HG02938 (cell line): ENCODE data around the gene CCSER2.
A peak's percentile ranks its signal among the peaks of the same experiment; 100 is the strongest.
"Not testable (repeated sequence)": the region's sequence is repeated elsewhere in the genome, so short reads cannot be mapped to it uniquely, and the experiment has no call there.

ENCODE experiments used
- ATAC-seq: cut with Tn5 transposase; IDR thresholded peaks from one replicate; pipeline ENCODE4 v1.9.1; 2021; ENCODE audit warnings: mild to moderate bottlenecking, moderate library complexity; ENCODE audit not compliant: unreplicated experiment

Gene CCSER2, protein sequence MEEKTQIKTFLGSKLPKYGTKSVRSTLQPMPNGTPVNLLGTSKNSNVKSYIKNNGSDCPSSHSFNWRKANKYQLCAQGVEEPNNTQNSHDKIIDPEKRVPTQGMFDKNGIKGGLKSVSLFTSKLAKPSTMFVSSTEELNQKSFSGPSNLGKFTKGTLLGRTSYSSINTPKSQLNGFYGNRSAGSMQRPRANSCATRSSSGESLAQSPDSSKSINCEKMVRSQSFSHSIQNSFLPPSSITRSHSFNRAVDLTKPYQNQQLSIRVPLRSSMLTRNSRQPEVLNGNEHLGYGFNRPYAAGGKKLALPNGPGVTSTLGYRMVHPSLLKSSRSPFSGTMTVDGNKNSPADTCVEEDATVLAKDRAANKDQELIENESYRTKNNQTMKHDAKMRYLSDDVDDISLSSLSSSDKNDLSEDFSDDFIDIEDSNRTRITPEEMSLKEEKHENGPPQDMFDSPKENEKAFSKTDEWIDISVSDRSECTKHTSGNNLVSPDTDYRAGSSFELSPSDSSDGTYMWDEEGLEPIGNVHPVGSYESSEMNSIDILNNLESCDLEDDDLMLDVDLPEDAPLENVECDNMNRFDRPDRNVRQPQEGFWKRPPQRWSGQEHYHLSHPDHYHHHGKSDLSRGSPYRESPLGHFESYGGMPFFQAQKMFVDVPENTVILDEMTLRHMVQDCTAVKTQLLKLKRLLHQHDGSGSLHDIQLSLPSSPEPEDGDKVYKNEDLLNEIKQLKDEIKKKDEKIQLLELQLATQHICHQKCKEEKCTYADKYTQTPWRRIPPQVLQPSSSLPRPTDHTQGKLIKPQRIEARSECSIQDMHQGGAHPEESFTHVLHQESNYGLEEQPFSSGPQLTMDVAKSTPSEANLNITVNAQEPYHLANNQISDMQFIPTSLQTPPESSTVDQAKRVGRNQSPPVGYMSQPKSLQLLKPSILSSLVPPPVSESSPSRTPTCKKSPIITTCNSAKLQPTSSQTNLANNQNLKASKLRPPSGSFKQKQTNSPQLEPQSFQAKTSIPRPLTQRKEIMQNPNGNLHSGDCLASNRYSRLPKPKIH

DNA sequence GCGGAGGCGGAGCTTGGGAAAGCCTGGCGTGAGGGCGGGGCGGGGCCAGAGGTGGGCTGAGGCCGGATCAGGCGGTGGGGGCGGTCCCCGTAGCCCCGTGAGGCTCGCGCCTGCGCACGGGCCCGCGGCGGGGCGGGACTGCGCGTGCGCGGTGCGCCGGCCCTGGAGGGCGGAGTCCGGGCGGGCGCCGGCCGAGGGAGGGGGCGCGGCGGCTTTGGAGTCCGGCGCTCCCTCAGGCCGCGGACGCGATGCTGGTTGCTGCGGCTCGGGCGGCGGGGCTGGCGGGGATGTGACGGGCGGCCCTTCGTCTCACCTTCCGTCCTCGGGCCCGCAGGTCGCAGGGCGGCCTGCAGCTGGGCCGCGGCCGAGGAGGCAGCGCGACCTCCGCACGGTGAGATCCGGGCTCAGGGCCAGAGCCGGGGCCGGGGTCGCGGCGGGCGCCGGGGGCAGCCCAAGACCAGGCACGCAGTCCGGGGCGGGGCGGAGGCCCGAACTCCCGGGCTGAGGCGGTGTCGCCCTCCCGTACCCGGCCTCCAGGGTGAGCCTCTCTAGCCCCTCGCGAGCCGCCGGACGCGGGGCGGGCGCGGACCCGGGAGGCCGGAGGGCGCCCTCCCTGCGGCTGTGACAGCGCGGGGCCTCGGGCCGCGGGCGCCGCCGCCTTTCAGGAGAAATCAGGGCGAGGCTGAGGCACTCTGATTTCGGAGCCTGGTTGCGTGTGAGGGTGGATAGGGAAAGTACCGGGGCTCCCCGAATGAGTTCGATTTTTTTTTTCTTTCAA lies at the start of gene CCSER2:
Gene CCSER2, plus strand, starts transcription at position 172 of the 778 bp plus-strand sequence. CDS start 42,464 bp downstream, outside the sequence.
- ATAC-seq: peak; percentile 49

DNA sequence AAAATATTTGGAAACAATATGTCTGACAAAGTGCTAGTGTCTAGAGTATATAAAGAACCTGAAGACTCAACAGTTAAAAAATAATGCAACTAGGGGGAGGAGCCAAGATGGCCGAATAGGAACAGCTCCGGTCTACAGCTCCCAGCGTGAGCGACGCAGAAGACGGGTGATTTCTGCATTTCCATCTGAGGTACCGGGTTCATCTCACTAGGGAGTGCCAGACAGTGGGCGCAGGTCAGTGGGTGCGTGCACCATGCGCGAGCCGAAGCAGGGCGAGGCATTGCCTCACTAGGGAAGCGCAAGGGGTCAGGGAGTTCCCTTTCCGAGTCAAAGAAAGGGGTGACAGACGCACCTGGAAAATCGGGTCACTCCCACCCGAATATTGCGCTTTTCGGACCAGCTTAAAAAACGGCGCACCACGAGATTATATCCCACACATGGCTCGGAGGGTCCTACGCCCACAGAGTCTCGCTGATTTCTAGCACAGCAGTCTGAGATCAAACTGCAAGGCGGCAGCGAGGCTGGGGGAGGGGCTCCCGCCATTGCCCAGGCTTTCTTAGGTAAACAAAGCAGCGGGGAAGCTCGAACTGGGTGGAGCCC lies 48.4 kb upstream of the CCSER2 start:
- not testable (repeated sequence) for ATAC-seq

DNA sequence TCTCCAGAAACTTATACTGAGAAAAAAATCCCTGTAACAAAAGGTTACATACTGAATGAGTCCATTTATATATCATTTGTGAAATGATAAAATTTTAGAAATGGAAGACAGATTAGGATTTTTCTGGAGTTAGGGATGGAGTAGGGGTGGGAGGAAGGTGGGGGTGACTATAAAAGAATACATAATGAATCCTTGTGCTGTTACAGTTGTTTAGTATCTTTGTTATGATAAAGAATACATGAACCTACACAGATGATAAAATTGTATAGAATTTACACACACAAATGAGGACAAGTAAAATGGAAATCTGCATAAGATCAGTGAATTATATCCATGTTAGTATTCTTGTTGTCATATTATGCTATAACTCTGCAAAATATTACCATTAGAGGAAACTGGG lies 41.7 kb upstream of the CCSER2 start:
- ATAC-seq: no peak

DNA sequence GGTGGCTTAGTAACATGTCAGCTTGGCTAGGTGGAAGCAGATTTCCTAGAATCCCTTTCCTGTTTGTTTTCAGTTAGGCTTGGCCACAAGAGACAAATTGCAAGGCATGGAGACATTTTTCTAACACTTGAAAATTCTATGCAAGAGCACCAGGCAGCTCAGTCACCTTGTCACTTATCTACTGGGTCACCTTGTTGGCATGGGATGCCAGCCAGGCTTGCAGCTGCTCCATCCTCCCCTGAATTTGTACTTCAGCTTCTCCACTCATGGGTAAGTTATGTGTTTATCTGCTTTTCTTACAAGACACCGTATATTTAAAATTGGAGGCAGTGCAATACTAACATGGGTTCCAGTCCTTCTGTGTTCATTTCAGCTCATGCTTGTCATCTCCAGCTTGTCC lies 40.2 kb upstream of the CCSER2 start:
- no peak for ATAC-seq

DNA sequence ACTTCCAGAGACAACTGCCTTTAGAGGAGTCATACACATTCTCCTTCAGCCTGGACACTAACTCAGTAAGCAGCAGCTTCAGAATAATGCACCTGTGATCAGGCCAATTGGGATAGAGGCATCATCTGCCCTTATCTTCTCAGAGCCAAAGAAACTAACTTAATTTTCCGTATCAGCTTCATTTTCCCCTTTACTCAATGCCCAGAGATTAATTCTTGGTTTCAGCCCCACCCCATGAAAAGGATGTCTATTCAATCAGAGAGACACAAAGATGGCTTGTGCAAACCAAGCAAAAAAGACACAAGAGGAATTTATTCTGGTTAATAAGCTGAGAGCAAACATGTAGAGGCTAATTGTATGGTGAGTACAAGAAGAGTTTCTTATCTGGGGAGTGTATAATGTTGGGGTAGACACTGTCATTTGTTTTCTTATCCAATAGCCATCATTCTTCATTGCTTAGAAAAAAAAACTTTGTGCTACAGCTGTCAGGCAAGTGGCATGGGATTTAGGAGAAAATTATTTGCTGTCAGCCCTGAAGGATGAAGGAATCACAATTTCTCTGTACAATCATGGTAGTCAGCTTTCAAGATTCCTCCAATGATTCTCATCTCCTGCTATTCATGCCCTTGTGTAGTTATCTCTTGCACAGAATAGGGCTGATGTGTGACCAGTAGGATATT lies 38.7 kb upstream of the CCSER2 start:
- no peak for ATAC-seq

DNA sequence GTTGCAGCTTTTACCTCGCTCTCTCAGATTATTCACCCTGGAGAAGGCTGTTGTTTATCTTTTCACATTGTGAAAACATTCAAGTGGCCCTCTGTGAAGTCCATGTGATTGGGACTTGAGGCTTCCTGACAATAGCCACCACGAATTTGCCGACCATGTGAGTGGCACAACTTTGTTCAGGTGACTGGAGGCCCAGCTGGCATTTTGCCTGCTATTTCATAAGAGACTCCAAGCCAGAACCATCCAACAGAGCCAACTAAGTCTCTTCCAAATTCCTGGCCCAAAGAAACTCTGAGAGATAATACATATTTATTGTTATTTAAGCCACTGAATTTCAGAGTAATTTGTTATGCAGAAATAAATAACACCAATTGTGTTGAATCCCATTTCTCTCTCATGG lies 38.2 kb upstream of the CCSER2 start:
- ATAC-seq: no peak

DNA sequence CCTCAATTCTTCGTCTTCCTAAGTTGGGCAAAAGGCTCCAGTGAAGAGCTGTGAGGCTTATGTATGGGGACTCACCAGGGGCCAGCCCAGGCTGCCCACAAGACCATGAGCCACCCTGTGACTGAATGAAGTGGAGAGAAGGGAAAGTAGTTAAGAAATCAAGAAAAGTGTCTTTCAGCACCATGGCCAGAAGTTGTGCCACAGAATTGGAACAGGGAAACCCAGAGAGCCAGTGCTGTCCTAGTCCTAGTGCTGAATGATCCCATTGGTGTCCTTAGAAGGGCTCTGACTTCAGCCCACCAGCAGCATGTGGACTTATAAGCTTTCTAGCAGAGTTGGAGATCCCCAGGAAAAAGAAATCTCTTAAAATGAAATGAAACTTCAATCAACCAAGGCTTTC lies 37.0 kb upstream of the CCSER2 start:
- ATAC-seq: no peak

DNA sequence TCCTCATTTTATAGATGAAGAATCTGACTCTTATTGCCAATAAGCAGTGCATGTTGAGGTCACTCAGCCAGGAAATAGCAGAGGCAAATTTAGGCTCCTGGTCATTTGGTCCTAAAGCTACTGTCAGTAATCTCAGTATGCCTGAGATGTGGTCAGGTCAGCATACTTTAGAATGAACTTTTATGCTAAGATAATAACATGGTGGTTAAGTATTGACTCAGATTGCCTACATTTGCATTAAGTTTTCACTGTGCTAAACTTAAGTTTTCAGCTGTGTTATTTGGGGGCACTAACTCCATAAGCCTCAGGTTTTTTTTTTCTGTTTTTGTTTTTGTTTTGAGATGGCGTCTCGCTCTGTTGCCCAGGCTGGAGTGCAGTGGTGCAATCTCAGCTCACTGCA lies 35.9 kb upstream of the CCSER2 start:
- no peak for ATAC-seq

DNA sequence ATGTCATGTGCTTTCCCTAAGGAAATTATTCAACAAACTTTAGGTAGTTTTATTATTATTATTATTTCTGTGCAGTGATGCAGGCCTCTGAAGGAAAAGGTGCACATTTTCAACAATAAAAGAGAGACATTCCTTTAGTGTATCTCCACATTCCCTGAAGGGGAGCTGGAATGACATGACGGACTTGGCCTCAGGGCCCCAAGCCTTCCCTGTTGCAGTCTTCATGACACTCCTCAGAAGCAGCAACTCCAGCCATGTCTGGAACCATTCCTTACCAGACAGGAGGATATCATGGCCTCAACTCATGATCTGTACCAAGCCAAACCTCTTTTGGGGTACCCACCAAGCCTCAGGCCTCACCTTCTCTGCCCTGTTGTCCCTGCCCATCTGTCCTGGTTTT lies 35.2 kb upstream of the CCSER2 start:
- no peak for ATAC-seq

DNA sequence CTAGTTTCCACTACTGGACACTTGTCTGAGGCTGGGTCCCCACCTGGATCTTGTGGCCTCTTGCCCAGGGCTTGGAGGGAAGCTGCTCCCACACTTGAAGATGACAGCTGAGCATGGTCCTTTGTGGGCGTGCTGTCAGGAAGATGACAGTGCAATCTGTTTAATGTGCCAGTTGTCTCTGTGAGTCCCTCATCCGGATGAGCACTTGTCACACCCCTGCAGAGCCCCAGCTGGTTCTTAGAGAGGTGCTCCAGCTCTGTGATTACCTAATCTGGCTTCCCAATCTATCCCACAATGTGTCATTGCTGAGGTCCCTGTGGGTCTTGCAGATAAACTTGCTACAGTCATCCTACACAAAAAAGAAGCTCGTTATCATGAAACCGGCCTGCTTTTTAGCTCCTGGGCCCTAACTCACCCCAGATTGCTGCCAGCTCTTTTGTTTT lies 34.8 kb upstream of the CCSER2 start:
- no peak for ATAC-seq

DNA sequence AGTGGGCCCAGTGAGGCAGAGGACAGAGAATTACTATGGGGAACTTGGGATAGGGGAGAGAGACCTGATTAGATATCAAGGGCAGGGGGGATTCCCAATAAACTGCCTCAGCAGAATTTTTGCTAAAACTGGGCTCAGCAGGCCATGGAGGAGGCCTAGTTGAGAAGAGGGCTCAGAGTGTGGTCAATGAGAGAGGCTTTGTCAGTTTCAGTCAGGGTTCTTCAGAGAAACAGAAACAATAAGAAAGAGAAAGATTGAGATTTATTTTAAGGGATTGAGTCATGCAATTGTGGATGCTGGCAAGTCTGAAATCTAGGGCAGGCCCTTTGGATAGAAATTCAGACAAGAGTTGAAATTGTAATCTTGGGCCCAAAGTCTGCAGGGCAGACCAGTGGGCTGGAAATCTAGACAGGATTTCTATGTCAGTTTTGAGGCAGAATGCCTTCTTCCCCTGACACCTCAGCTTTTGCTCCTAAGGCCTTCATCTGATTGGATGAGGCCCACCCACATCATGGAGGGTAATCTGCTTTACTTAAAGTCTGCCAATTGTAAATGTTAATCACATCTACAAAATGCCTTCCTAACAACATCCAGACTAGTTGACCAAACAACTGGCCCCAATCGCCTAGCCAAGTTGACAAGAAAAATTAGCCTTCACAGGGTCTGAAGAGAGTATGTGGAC lies 33.5 kb upstream of the CCSER2 start:
- ATAC-seq: peak; percentile 92

DNA sequence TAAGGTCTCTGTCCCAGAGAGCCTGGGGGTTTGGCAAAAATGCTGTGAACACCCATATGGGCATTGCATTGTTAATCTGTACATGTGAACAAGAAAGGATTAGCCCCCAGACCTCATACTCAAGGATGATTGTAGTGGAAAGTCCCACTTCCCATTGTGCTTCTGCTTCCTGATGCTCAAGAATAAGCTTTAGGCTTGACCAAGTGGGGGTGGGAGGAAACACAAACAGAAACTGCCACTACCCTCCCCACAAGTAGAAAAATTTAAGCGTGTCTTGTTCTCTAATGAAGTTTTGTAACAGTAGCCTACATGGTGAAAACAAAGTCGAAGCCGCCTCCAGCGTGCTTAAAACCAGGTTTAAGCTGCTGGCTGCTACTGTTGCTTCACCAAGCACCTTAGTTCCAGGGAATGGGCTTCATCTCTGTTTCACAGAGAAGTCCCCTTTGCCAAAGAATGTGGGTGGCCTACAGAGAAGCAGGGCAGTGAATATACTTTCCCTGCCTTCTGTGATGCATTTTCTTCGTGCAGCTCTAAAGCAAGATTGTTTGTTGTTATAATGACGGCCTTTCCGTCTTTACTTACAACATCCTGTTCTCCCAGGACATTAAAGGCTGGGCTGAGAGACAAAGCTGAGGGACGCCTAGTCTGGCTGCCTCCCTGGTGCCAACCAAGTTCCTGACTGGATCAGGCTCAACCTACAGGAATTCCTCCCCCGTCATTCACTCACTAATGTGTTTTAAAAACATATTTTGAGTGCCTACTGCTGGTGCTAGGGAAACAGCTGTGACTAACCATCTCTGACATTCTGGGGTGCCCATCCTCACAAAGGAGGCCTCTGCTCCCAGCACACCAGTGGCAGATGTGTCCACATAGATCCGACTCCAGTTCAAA lies 32.1 kb upstream of the CCSER2 start:
- ATAC-seq: no peak

DNA sequence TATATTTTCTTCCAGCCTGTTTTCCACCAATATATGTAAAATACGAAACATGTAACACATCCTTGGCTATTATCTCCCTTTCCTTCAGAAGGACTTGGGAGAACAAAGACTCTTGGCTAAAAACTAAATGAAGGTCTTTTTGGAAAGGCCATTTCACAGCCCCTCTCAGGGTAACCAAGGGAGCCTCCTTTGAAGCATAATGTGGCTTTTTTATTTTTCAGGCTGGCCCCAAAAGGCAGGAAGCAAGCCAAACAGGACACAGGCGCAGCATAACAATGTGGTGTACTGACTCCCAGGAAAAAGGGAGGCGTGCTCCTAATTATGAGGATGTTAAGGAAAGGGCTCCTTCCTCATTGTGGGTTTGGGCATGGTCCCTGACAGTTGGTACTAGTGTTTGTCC lies 30.3 kb upstream of the CCSER2 start:
- no peak for ATAC-seq

DNA sequence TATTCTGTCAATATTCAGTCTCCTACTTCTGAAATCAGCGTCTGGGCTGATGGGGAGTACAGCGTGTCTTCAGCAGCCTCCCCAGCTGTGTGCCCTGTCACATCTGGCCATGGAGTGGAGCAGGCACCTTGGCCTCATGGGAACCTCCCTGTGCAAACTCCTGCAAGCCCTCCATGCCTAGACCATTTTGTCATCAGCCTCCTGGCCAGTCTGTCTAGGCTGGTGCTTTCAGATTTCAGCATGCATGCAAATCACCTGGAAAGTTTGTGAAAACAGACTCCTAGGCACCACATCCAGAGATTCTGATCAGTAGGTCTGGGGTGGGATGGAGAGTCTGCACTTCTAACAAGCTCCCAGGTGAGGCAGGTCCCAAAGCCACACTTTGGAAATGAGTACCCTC lies 26.2 kb upstream of the CCSER2 start:
- ATAC-seq: no peak

DNA sequence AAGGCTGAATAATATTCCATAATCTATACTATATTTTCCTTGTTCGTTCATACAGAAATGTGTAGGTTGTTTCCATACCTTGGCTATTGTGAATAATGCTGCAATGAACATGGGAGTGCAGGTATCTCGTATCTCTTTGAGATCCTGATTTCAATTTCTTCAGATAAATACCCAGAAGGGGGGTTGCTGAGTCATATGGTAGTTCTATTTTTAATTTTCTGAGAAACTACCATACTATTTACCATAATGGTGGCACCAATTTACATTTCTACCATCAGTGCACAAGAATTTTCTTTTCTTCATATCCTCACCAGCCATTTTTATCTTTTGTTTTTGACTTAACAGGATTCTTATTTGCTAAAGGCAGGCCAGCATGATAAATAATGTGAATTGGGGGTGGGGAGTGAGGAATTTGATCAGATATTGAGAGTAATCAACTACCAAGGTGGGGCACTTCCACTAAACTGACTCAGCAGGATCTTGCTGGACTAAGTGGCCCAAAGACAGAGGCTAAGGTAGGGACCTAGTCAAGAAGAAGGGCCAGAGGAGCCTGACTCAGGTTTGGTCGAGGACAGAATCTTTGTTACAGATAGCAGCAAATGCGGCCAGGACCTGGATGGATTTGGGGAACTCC lies 21.5 kb upstream of the CCSER2 start:
- ATAC-seq: no peak

DNA sequence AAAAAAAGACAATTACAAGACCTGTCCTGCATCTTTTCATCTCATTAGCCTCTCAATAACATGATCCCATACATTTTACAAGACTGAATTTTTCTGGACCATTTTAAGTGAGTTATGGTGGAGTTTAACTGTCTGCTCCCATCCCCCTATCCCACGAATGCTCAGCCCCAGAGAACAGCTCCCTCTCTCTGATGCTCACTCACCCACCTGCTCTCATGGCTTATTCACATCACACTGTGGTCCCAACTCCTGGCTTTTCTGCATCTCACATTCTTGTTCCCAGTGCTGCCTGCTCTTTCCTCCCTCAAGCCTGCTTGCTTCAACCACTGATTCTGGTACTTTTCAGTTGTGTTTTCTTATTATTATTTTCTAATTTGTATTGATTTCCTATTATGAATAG lies 20.4 kb upstream of the CCSER2 start:
- no peak for ATAC-seq

DNA sequence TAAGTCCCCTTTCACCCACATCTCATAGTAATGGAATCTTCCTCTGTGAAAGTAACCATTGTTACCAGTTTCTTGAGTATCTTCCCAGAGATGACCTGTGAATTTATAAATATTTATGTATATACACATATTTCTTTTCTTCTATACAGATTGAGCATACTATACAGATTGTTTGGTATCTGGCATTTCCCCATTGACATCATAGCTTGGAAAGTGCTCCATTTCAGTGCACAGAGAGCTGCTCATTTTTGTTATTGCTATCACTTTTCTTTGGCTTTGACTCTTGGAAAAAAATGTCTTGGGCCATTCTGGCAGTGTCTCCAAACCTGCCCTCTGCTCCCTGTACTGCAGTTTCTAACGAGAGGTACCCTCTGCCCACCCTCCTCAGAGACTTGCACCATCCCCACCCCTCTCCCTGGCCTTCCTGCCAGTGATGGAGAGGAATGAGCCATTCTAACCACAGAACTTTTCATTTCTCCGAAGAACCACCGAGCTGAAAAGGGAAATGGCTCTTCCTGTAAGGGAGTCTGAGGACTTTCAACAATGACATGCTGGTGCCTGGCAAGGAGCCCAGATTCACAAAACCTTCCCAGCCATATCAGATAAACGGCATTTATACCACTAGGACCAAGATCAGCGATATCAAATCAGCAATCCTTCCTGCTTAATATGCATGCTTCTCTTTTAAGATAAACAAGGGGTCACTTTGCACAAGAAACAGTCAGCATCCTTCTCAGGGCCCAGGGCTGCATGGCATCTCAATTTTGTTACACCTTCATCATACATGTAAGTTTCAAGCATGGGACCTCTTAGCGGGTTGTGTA lies 19.7 kb upstream of the CCSER2 start:
- ATAC-seq: no peak
